PC-9 (cell line): ENCODE data around the gene AKAP8L.

ENCODE experiments used
- EZH2 ChIP-seq: fragments of 200-600 bp; sonication (generic); IDR thresholded peaks from 2 replicates; pipeline ENCODE4 v1.8.0; 2017; ENCODE audit warnings: antibody characterized with exemption, low read depth
- TF ChIP-seq, protein P1 (sequence below): fragments of 200-600 bp; sonication (generic); conservative IDR thresholded peaks from 2 replicates; pipeline ENCODE4 v1.6.1; 2017; ENCODE audit warnings: mixed run types, antibody characterized with exemption, mild to moderate bottlenecking, moderate library complexity

DNA sequence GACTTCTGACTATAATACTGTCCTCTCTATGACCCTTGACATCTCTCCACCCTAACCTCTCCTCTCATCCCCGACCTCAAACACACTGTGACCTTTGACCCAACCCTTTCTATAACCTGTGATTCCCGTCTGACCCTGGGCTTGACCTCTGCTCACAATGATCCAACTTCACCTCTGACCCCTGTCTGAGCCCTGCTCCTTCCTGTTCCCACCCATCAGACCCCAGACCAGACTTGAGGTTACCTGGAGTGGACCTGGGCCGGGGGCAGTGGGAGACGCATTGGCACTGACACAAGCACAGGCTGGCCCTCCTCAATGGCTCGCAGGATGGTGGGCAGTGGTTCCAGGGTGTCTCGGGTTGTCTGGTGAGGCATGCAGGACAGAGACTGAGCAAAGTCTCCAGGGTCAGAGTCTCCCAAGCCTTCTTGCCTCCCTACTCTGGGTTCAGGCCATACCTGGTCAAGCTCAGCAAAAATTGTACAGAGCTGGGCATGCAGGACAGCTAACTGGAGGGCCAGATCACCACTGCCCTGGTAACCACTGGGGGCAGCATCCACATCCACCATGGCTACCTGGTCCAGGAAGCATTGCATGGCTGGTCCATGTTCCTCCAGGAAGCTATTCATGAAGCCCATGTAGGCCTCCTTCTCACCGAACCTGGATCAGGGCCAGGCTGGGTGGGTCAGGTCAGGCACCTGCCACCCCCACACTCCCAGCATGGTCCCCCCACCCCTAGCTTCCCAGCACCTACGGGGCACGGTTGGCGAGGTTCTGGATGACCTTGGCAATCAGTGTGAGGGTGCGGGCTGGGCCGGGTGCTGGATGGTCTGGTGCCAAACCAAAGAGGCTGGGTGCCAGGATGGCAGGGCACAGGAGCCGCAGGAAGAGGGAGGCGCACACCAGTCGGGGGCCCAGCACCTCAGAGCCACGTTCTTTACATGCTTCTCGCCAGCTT is 35.4 kb upstream of the AKAP8L start:
- TF ChIP-seq, protein P1, sequence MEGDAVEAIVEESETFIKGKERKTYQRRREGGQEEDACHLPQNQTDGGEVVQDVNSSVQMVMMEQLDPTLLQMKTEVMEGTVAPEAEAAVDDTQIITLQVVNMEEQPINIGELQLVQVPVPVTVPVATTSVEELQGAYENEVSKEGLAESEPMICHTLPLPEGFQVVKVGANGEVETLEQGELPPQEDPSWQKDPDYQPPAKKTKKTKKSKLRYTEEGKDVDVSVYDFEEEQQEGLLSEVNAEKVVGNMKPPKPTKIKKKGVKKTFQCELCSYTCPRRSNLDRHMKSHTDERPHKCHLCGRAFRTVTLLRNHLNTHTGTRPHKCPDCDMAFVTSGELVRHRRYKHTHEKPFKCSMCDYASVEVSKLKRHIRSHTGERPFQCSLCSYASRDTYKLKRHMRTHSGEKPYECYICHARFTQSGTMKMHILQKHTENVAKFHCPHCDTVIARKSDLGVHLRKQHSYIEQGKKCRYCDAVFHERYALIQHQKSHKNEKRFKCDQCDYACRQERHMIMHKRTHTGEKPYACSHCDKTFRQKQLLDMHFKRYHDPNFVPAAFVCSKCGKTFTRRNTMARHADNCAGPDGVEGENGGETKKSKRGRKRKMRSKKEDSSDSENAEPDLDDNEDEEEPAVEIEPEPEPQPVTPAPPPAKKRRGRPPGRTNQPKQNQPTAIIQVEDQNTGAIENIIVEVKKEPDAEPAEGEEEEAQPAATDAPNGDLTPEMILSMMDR: peak; percentile 43
- TF ChIP-seq EZH2: no peak
